ENCODE results near the gene KRTAP12-3.
"Not testable (repeated sequence)": the region's sequence is repeated elsewhere in the genome, so short reads cannot be mapped to it uniquely, and the experiment has no call there.

The KRTAP12-3 gene

DNA sequence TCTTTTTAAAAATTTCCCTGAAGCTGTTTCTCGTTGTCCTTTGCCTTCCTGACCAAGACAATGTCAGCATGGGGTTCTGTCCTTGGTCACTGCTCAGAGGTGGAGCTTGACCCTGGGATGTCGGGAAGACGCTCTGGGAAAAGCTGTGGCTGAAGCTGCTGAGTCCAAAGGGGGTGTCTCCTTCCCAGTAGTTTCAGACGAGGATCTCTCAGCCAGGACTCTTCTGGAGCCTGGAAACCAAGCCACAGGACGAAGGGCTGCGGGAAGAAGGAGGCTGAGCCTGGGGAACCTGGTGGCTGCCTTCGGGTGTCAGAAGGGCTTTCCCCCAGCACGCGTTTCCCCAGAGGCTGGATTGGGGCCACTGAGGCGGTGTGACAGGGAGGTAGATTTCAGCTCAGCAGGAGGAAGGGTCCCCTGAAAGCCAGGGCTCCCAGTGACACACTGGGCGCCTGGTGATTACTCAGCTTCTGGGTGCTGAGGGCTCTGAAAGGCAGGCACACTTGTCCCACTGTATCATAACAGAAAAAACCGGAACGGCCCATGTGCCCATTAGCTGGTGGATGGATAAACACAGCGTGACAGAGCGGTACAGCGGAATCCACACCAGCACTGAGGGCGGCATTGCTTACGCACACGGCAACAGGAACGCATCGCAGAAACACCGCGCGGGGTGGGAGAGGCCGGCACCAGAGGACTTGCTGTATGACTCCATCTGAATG, 29.3 kb downstream of the KRTAP12-3 start:
- DNase-seq = no peak

DNA sequence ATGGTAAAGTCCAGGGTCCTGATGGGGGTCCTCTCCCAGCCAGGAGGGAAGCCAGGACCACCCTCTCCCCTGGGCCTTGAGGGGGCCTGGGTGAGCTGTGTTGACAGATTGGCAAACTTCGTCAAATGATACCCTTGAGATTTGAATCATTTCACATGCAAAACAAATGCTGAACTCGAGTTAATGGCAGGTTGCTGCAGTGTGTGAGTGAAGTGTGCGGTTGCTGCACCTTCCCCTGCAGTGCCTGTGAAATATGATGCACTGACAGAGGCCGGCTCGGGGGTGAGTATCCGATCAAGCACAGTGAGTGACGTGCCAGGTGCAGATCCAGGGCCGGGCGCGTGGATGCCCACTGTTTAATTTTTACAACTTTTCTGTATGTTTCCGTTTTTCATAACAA, 29.9 kb downstream of the KRTAP12-3 start:
- DNase-seq = no peak

DNA sequence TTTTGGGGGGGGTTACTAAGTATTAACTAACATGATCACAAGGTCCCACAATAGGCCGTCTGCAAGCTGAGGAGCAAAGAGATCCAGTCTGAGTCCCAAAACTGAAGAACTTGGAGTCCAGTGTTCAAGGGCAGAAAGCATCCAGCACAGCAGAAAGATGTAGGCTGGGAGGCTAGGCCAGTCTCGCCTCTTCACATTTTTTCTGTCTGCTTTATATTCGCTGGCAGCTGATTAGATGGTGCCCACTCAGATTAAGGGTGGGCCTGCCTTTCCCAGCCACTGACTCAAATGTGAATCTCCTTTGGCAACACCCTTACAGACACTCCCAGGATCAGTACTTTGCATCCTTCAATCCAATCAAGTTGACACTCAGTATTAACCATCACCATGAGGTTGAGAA, 32.0 kb downstream of the KRTAP12-3 start:
- not testable (repeated sequence) for DNase-seq

DNA sequence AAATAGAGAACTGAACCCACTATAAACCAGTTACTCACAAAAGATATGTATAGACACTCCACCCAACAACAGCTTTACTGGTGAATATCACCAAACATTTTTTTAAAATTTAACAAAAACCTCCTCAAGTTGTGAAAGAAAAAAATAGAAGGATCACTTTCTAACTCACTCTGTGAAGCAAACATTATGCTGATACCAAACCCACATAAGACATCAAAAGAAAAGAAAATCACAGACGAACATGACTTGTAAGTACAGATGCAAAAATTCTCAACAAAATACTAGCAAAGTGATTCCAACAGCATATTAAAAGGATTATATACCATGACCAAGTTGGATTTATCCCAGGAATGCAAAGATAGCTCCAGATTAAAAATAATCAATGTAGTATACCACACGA, 34.0 kb downstream of the KRTAP12-3 start:
- DNase-seq = no peak

DNA sequence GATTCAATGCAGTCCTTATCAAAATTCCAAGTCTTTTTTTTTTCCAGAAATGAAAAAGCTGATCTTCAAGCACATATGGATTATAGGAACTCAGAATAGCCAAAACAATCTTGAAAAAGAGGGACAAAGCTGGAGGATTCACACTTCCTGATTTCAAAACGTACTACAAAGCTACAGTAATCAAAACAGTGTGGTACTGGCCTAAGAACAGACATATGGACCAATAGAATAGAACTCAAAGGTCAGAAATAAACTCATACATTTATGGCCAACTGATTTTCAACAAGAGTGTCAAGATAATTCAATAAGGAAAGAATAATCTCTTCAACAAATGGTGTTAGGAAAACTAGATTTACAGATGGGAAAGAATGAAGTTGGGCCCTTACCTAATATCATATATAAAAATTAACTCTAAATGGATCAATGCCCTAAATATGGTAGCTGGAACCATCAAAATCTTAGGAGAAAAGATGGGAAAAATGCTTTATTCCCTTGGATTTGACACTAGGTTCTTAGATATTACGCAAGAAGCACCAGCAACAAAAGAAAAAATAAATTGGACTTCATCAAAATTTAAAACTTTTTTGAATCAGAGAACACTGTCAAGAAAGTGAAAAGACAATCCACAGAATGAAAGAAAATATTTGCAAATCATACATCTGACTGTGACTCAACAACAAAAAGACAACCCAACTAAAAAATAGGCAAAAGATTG, 35.2 kb downstream of the KRTAP12-3 start:
- no peak for DNase-seq

DNA sequence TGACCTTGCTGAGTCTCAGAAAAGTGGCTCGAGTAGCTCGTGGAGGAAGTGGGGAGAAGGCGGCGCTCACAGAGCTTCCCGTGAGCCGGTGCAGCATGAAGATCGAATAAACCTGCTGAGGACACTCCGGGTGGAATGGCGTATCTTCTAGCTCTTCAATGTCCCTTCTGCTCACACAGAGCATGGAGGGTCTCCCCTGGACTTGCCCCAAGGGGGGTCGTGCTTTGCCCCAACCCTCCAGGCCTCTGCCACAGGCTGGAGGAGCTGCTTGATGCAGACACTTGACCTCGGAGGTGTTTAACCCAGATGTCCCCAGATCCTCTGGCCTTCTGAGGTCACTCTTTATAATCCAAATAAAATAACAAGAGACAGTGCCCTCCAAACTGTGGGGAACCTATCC, 37.0 kb downstream of the KRTAP12-3 start:
- DNase-seq = no peak

DNA sequence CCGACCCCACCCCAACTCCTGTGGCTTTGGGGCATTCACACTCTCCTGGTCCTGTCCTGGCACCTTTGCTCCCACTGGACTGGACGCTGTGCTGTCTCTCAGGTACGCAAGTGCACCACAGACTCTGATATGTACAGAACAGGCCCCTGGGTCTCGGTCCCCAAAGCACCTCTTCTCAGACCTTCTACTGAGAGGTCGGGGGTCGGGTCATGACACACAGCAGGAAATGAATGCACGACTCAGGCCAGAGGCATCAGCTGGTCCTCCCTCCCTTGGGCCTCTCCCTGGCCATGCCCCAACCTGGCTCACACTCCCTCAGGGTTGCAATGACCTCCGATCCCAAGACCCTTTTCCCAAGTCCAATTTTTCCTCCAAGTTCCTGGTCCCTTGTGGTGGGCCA, 37.5 kb downstream of the KRTAP12-3 start:
- no peak for DNase-seq

DNA sequence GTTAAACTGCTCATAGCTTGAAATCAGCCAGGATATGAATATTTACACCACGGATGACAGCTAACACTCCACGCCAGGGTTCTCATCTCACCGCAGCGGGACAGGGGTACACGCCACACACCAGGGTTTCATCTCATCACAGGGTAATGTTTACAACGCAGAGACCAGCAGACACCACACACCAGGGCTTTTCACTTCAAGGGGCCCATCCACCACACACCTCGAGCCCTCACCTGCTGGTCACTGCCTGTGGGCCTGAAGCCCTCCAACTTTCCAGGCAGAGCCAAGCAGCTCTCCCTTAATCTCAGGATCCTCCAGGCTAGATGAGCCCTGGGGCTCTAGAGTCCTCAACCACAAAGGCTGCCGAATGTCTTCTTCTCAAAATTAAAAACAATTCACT, 37.9 kb downstream of the KRTAP12-3 start:
- DNase-seq = no peak

DNA sequence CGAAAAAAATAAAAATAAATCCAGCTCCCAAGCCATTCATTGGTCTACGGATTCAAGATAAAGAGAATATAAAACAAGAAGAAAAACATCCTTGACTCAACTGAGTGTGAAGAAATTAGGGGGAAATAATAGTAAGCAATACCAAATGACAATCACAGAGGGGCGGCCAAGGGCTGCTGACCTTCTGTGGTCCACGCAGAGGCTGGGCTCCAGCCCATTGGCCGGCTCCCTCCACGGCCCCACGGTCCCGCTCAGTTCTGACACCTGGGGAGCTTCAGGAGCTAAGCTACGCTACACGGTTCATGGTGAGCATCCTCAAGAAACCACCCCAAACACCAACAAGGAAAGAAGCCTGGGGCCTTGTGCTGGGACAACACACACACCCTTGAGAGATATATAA, 38.8 kb downstream of the KRTAP12-3 start:
- no peak for DNase-seq

DNA sequence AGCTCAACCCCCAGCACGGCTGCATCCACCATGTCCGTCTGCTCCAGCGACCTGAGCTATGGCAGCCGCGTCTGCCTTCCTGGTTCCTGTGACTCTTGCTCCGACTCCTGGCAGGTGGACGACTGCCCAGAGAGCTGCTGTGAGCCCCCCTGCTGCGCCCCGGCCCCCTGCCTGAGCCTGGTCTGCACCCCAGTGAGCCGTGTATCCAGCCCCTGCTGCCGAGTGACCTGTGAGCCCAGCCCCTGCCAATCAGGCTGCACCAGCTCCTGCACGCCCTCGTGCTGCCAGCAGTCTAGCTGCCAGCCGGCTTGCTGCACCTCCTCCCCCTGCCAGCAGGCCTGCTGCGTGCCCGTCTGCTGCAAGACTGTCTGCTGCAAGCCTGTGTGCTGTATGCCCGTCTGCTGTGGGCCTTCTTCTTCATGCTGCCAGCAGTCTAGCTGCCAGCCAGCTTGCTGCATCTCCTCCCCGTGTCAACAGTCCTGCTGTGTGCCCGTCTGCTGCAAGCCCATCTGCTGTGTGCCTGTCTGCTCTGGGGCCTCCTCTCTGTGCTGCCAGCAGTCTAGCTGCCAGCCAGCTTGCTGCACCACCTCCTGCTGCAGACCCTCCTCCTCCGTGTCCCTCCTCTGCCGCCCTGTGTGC, 39.6 kb downstream of the KRTAP12-3 start, which contains the start of gene KRTAP10-12:
Gene KRTAP10-12 (plus strand): TSS at position 1 of the 639 bp plus-strand sequence. CDS start 30 bp downstream, at position 31.
- not testable (repeated sequence) for DNase-seq

DNA sequence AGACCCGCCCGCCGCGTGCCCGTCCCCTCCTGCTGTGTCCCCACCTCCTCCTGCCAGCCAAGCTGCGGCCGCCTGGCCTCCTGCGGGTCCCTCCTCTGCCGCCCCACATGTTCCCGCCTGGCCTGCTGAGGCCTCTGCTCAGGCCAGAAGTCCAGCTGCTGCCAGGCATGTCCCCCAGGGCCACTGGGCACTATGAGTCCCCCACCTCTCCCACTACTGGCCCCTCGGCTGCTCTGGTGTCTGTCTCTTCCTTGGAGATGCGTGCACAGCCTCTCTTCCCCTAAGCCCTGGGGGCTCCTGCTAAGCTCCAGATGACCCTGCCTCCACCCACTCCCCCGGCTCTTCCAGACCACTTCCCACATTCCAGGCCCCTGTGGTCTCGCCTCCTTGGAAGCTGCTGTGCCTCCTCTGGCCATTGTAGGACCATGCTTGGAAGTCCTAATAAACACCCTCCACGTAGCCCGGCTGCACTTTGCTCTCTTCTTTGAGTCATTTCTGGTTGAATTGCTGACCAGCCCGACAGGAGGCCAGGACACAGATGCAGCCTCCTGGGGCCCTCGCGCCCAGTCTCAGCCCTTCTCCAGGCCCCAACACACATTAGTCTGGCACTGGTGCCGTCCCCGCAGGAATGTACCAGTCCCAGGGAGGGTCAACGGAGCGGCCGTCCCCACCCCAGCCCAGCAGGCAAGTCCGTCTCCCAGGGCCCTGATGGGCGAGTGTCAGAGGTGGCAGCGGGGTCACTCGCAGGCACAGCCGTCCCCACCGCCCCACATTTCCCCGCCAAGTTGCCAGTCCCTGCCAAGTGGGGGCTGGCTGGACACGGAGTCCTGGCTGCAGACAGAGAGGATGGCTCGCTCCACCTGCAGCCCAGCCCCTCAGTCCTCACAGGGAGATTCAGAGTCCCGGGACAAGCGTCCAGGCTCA, 40.3 kb downstream of the KRTAP12-3 start:
- no peak for DNase-seq

DNA sequence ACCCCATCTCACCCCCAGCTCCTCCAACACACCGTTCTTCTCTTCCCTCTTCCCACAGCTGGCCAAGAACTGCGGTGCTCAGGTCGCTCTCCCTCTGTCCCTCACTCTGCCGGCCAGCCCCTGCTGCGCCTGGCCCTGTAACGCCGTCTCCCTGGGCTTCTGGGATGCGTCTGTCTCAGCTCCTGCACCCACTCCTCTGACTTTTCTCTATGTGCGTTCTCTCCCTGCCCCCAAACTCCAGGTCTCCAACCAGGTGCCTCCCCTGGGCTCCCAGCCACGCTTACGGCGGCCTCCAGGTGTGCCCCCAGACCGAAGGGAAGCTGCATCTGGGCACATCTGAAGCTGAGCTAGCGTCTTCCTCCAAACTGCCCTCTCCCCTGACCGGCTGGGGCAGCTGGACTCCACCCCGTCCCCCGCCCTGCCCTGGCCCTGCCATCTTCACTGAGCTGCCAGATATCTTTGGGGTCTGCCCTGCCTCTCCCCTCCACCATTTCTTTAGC, 41.8 kb downstream of the KRTAP12-3 start:
- no peak for DNase-seq

DNA sequence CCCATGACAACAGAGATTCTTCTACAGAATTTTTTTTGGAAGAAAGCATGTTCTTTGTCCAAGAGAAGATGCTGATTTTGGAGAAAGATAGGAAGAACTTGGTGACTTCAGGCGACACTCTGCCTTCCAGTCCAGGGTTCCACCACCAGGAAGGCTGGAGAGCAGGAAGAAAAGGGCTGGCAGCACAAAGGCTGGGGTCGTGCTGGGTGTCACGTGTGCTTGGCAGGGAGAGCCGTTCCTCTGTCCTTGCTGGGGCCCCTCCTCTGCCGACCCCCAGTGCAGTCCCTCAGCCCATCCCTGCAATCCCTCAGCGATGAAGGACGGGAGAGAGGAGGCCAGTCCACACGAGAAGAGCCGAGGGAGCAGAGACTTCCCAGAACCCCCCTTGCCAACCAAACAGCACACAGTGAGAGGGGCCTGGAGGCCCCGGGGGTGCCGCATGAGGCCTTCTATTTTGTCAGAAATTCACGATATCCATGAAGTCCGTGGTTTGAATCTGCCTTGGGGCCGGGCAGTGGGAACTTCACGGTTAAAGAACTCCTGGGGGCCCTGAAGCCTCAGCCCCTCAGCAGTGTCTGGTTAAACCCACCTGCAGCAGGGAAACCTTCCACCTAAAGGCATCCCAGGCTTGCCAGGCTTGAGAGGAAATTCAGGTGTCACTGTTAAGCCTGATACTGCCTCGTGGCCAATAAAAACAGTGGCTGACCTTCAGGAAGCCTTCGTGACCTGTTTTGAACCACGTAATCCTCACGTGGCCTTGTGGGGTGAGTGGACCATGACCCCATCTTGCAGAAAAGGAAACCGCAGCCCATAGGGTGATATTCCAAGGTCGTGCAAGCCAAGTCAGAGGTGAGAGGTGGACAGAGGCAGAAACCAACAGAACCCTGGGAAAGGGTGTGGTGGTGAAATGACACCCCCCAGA, 42.6 kb downstream of the KRTAP12-3 start:
- DNase-seq = no peak

DNA sequence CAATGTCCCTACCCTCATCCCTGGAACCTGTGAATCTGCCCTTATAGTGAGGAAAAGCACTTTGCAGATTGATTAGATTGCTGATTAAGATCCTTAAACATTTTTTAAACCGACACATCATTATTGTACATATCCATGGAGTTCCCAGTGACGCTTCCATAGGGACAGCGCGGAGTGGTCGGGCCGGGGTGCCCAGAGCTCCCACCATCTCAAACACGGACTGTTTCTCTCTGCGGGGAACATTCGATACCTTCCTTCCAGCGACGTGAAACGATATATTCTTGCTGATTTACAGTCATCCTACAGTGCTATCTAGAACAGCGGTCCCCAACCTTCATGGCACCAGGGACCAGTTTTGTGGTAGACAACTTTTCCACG, 43.3 kb downstream of the KRTAP12-3 start:
- no peak for DNase-seq

DNA sequence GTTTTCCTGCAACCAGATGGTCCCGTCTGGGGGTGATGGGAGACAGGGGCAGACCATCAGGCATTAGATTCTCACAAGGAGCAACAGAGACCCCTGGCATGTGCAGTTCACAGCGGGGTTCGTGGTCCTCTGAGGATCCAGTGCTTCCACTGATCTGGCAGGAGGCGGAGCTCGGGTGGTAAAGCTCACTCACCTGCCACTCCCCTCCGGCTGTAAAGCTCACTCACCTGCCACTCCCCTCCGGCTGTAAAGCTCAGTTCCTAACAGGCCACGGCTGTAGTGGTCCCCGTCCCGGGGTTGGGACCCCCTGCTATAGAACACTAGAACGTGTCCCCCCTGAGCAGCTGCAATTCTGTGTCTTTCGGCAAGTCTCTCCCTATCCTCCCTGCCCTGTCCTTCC, 43.8 kb downstream of the KRTAP12-3 start:
- DNase-seq = no peak

DNA sequence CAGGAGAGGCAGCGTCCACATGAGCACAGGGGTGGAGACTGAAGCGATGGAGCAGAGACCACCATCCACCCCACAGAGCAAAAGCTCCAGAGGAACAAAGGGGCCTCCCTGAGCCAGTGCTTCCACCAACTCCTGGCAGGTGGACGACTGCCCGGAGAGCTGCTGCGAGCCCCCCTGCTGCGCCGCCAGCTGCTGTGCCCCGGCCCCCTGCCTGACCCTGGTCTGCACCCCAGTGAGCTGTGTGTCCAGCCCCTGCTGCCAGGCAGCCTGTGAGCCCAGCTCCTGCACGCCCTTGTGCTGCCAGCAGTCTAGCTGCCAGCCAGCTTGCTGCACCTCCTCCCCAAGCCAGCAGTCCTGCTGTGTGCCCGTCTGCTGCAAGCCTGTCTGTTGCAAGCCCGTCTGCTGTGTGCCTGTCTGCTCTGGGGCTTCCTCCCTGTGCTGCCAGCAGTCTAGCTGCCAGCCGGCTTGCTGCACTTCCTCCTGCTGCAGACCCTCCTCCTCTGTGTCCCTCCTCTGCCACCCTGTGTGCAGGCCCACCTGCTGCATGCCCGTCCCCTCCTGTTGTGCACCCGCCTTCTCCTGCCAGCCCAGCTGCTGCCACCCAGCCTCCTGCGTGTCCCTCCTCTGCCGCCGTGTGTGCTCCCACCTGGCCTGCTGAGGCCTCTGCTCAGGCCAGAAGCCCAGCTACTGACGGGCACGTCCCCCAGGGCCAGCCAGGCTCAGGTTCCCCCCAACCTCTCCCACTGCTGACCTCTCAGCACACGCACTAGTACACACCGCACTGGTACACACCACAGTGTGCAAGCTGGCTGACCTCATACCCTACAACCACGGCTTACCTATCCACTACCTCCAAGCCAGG, 44.6 kb downstream of the KRTAP12-3 start:
- no peak for DNase-seq

DNA sequence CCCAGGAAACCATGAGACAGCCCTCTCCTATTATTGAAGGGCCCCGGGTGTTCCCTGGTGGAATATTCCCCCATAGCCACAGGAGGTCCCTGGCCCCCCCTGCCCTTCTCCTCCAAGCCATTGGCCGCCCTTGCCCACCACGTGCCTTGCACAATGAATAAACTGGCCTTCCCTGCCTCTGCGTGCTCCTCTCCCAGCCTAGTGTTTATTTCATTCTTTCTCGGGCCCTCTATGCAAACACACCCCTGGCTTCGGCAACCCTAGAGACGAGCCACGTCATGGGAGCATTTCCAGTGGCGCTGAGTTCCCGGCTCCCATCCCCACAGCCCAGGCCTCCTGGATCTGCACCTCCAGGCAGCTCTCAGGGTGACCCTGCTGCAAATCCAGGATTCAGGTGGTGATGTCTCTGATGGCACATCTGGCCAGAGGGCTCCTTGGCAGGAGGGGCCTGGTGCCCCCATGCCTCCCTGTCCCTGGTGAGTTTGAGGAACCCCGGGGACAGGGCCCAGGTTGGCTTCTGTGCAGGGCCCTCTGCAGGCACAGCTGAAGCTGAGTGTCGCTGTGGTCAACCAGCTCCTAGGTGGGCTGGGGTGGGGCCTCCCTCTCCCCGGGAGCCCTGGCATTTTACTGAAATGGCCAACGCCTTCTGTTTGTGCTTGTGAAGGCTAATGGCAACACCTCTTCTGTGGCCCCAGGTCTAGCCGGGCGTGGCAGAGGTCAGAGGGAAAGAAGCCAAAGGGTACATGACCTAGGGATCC, 45.4 kb downstream of the KRTAP12-3 start:
- DNase-seq = no peak

DNA sequence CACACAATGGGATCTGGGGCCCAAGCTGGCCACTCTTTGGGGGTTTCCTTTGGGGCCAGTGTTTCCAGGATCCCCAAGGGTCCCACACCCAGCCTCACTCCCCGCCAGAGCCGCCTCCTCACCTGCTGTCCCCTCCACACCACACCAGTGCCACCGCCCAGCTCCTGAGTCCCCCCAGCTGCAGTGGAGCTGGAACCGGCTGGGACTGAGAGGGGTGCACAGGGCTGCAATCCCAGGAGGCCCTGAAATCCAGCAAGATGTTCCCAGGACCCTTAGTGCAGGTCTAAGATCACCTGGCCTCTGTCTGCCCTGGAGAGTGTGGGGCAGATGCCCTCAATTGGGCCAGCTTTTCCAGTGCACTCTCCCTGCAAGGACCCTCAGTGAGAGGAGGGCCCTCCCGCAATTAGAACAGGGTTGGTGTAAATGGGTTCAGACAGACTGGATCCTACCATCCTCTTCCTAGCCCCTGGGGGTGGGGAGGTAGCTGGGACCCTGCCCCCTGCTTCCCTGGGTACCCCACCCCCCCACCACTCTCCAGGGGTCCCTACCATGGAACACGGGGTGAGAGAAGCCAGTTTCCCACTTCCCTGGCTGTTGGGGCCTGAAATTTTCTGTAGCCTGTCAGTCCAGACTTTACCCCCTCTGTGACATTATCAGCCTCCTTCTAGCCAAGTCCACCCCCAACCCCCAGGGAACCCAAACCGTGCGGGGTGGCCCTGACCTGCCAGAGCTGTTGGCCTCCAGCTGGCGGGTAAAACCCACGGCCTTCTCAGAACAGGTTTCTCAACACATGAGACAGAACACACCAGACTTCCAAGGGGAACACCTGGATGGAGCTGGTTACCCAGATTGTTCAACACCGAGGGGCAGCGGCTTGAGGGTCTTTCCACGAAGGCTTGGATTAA, 46.3 kb downstream of the KRTAP12-3 start:
- DNase-seq = no peak

DNA sequence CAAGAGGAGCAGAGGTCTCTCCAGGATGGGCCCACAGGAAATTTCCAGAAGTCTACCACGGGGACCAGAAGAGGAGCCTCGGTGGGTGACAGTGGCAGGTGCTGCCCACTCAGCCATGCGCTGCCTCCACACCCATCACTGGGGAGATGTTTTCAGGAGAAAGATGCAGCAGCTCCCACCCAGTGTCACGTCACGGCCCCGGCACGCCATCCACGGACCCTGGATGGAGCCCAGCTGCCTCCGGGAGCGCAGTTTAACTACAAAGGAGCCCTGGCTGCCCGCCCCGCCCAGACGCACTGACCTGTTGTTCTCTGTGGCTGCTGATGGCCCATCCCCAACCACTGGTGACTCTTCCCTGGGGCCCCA, 46.9 kb downstream of the KRTAP12-3 start:
- no peak for DNase-seq
